ENCODE measurements around the gene GASK1A. TPM values are rescaled to one million over a fixed set of nuclear protein-coding genes. Genes with fewer than 3 reads are reported as not detected.

GASK1A gene
- total RNA-seq, 2 donors from 2014 or later, result 8.8 to 16.8 TPM

- Histone ChIP-seq H3K9me3 (no peaks in the 10 kb centered on the region), H3K4me3 (no peak overlapping the region), H3K4me1 (no peaks in the 10 kb centered on the region), H3K27ac (no peak overlapping the region), H3K27me3 (no peaks in the 10 kb centered on the region), H3K36me3 (replicated peaks in 1 of 2; ENCODE audit: insufficient read depth in 1 of 2, low read depth in 2 of 2) (peaks cover 0 to 15% of the 10 kb centered on the region in 2 donors)
- DNase-seq (no peak), ATAC-seq (no peak)
- intact Hi-C loops (cut with DNase I), result no loop called here
- TF ChIP-seq POLR2A (IDR thresholded peaks at IDR 0.05), result no peak
- TF ChIP-seq CTCF (IDR thresholded peaks at IDR 0.05), result no peak
Observed at GRCh38 chr3:43077707-43078106, 98.6 kb downstream of the GASK1A start.

- ATAC-seq (no peak), DNase-seq (no peak)
- WGBS, 2 donors, result 94 to 96% methylated on average over 28 to 30 of the region's 31 CpGs
Observed at GRCh38 chr3:43079536-43080332, 100.6 kb downstream of the GASK1A start.

GRCh38 chr3:43080726-43081568 lies 101.8 kb downstream of the GASK1A start:
- no peaks in the 10 kb centered on the region for H3K4me1 ChIP-seq
- H3K27ac ChIP-seq, result no peak overlapping the region
- H3K4me3 ChIP-seq, result no peak overlapping the region
- ATAC-seq, result no peak
- 95 to 96% methylated on average over 34 to 40 of the region's 40 CpGs for WGBS, 2 donors
- no peak for DNase-seq
- H3K36me3 ChIP-seq (replicated peaks in 1 of 2; ENCODE audit: insufficient read depth in 1 of 2, low read depth in 2 of 2), result peaks cover 0 to 15% of the 10 kb centered on the region in 2 donors
- H3K27me3 ChIP-seq, result no peaks in the 10 kb centered on the region
- intact Hi-C loops (cut with DNase I), result no loop called here
- no peaks in the 10 kb centered on the region for H3K9me3 ChIP-seq
- TF ChIP-seq CTCF (IDR thresholded peaks at IDR 0.05) (no peak), POLR2A (IDR thresholded peaks at IDR 0.05) (no peak)

More at GRCh38 chr3:43079536-43080332, 100.6 kb downstream of the GASK1A start:
- Histone ChIP-seq H3K27me3 (no peaks in the 10 kb centered on the region), H3K9me3 (no peaks in the 10 kb centered on the region), H3K27ac (no peak overlapping the region), H3K4me3 (no peak overlapping the region), H3K4me1 (no peaks in the 10 kb centered on the region), H3K36me3 (replicated peaks in 1 of 2; ENCODE audit: insufficient read depth in 1 of 2, low read depth in 2 of 2) (peaks cover 0 to 15% of the 10 kb centered on the region in 2 donors)
- TF ChIP-seq POLR2A (IDR thresholded peaks at IDR 0.05) (no peak), CTCF (IDR thresholded peaks at IDR 0.05) (no peak)
- intact Hi-C loops (cut with DNase I), result no loop called here

- H3K27ac ChIP-seq, result no peak overlapping the region
- no peaks in the 10 kb centered on the region for H3K27me3 ChIP-seq
- no peaks in the 10 kb centered on the region for H3K9me3 ChIP-seq
- ATAC-seq (no peak), DNase-seq (no peak)
- H3K4me3 ChIP-seq, result no peak overlapping the region
- H3K36me3 ChIP-seq (replicated peaks in 1 of 2; ENCODE audit: insufficient read depth in 1 of 2, low read depth in 2 of 2), result peaks cover 0 to 15% of the 10 kb centered on the region in 2 donors
- H3K4me1 ChIP-seq, result no peaks in the 10 kb centered on the region
- intact Hi-C loops (cut with DNase I), result no loop called here
- TF ChIP-seq POLR2A (IDR thresholded peaks at IDR 0.05) (no peak), CTCF (IDR thresholded peaks at IDR 0.05) (no peak)
- WGBS, 2 donors, result 86 to 100% methylated on average over 3 to 5 of the region's 5 CpGs
Observed at GRCh38 chr3:43081796-43082195, 102.7 kb downstream of the GASK1A start.

Data from body of pancreas (tissue), 4 donors.